T-helper 22 cell (primary cell): ENCODE data around the gene PYROXD2.
"Not testable (repeated sequence)": the region's sequence is repeated elsewhere in the genome, so short reads cannot be mapped to it uniquely, and the experiment has no call there.

Source experiments
- DNase-seq: peaks from one replicate; pipeline ENCODE4 v3.0.0-alpha.2; 2020; ENCODE audit warnings: low read depth

Gene PYROXD2

GRCh38 chr10:98365406-98366061, 49.4 kb downstream of the PYROXD2 start:
- DNase-seq, result no peak

- no peak for DNase-seq
Measured at GRCh38 chr10:98364432-98365102, 50.4 kb downstream of the PYROXD2 start.

- no peak for DNase-seq
Measured at GRCh38 chr10:98363220-98363619, 51.8 kb downstream of the PYROXD2 start.

GRCh38 chr10:98361131-98362025, 53.6 kb downstream of the PYROXD2 start:
- no peak for DNase-seq

- DNase-seq, result no peak
Measured at GRCh38 chr10:98357194-98357822, 57.7 kb downstream of the PYROXD2 start.

- DNase-seq, result no peak
Measured at GRCh38 chr10:98354491-98354890, 60.5 kb downstream of the PYROXD2 start.

- DNase-seq, result no peak
Measured at GRCh38 chr10:98353170-98353569, 61.8 kb downstream of the PYROXD2 start.

GRCh38 chr10:98351831-98352402, 63.1 kb downstream of the PYROXD2 start:
- no peak for DNase-seq

- no peak for DNase-seq
Measured at GRCh38 chr10:98349508-98349922, 65.5 kb downstream of the PYROXD2 start.

- no peak for DNase-seq
Measured at GRCh38 chr10:98346847-98347246, 68.1 kb downstream of the PYROXD2 start.

- DNase-seq, result no peak
Measured at GRCh38 chr10:98344589-98345038, 70.4 kb downstream of the PYROXD2 start.

GRCh38 chr10:98341701-98342100, 73.3 kb downstream of the PYROXD2 start:
- not testable (repeated sequence) for DNase-seq

GRCh38 chr10:98340940-98341310, 74.1 kb downstream of the PYROXD2 start:
- DNase-seq, result no peak

GRCh38 chr10:98340261-98340939, 74.6 kb downstream of the PYROXD2 start:
- DNase-seq, result no peak

- no peak for DNase-seq
Measured at GRCh38 chr10:98339799-98340198, 75.2 kb downstream of the PYROXD2 start.

GRCh38 chr10:98338896-98339295, 76.1 kb downstream of the PYROXD2 start:
- DNase-seq, result no peak

GRCh38 chr10:98338318-98338717, 76.7 kb downstream of the PYROXD2 start:
- no peak for DNase-seq

- no peak for DNase-seq
Measured at GRCh38 chr10:98337484-98337883, 77.5 kb downstream of the PYROXD2 start.
